OCI-LY7 (cell line): ENCODE data around the gene GNB1L. TPM values are rescaled to one million over a fixed set of nuclear protein-coding genes. Genes with fewer than 3 reads are reported as not detected.

Experiments
- BruUV-seq: library from RNA; stranded (reverse); fragments of 400-500 nt; replicated peaks from 2 replicates; lab custom pipeline; 2021; lab: Mats Ljungman, UMichigan
- CTCF ChIA-PET: fragments of 300-600 bp; sonication (Branson Sonifier 250); formaldehyde crosslinking; loops from one replicate; lab custom pipeline; 2022; ENCODE audit warnings: antibody characterized with exemption; ENCODE audit not compliant: unreplicated experiment; lab: Charles Lee
- POLR2A ChIA-PET: fragments of 300-600 bp; sonication (Branson Sonifier 250); formaldehyde crosslinking; loops from one replicate; lab custom pipeline; 2022; ENCODE audit warnings: antibody characterized with exemption; lab: Charles Lee
- DNase-seq: peaks from one replicate; pipeline ENCODE4 v3.0.0-alpha.2; 2015; ENCODE audit warnings: low spot score
- H2AFZ ChIP-seq: fragments of 200-600 bp; sonication (generic), shearing (Covaris generic); 2 replicates; pipeline ENCODE4 v1.6.1; 2014; ENCODE audit warnings: mild to moderate bottlenecking, antibody characterized with exemption, low read length, moderate library complexity
- H3K27ac ChIP-seq: fragments of 200-600 bp; sonication (generic); 2 replicates; pipeline ENCODE4 v1.5.1; 2014; ENCODE audit warnings: mixed run types, low read depth, mild to moderate bottlenecking, moderate library complexity, low read length, inconsistent platforms; ENCODE audit not compliant: poor library complexity, severe bottlenecking
- H3K36me3 ChIP-seq: fragments of 200-600 bp; sonication (generic); 2 replicates; pipeline ENCODE4 v1.6.1; 2014; ENCODE audit warnings: mild to moderate bottlenecking, antibody characterized with exemption, low read length, moderate library complexity, mixed read lengths; ENCODE audit not compliant: insufficient read depth
- H3K4me1 ChIP-seq: fragments of 200-600 bp; sonication (generic); 2 replicates; pipeline ENCODE4 v1.5.1; 2014; ENCODE audit warnings: mild to moderate bottlenecking, low read length; ENCODE audit not compliant: insufficient read depth, poor library complexity, severe bottlenecking
- H3K4me2 ChIP-seq: fragments of 200-600 bp; sonication (generic); 2 replicates; pipeline ENCODE4 v1.6.1; 2014; ENCODE audit warnings: mild to moderate bottlenecking, low read length
- H3K4me3 ChIP-seq: fragments of 200-600 bp; sonication (generic); 2 replicates; pipeline ENCODE4 v1.5.1; 2014; ENCODE audit warnings: mild to moderate bottlenecking, low read depth, low read length; ENCODE audit not compliant: poor library complexity, severe bottlenecking
- H3K79me2 ChIP-seq: fragments of 200-600 bp; sonication (generic); 2 replicates; pipeline ENCODE4 v1.6.1; 2016; ENCODE audit warnings: low read depth, mild to moderate bottlenecking, low read length, moderate library complexity, mixed read lengths; ENCODE audit not compliant: insufficient read depth
- H3K9me2 ChIP-seq: fragments of 200-600 bp; sonication (generic); 2 replicates; pipeline ENCODE4 v1.6.1; 2016; ENCODE audit warnings: mild to moderate bottlenecking, low read length, mixed read lengths; ENCODE audit not compliant: insufficient read depth
- H3K9me3 ChIP-seq: fragments of 200-600 bp; sonication (generic); 2 replicates; pipeline ENCODE4 v1.6.1; 2014; ENCODE audit warnings: mild to moderate bottlenecking, mixed run types, low read length, mixed read lengths
- H4K20me1 ChIP-seq: fragments of 200-600 bp; sonication (generic); 2 replicates; pipeline ENCODE4 v1.6.1; 2014; ENCODE audit warnings: mild to moderate bottlenecking, antibody characterized with exemption, low read length, moderate library complexity, mixed read lengths; ENCODE audit not compliant: insufficient read depth
- EZH2phosphoT487 ChIP-seq: fragments of 200-600 bp; sonication (generic); IDR thresholded peaks from 2 replicates; pipeline ENCODE4 v1.6.1; 2018; ENCODE audit warnings: low read depth, borderline replicate concordance, mild to moderate bottlenecking, mixed run types, antibody characterized with exemption, low read length, moderate library complexity, mixed read lengths
- intact Hi-C: fragments of 100-400 bp; cut with micrococcal nuclease; formaldehyde crosslinking; loops from one replicate; pipeline ENCODE4 v1.10.0; 2022; ENCODE audit not compliant: unreplicated experiment
- total RNA-seq, 2 experiments: library from RNA; depleted of rRNA in 1 of 2; stranded (reverse); fragments of >200 nt in 1 of 2; shearing (Covaris generic) in 1 of 2; gene quantifications; 2 replicates each; pipeline ENCODE4 v1.2.3, GENCODE V29; 2014 to 2022
- TF ChIP-seq, protein P1 (sequence below): fragments of 200-600 bp; sonication (generic); conservative IDR thresholded peaks from 2 replicates; pipeline ENCODE4 v1.5.1; 2014; ENCODE audit warnings: mild to moderate bottlenecking, antibody characterized with exemption, low read length, moderate library complexity, mixed read lengths

The GNB1L gene
- total RNA-seq, 2 experiments from 2014 or later: 13.1 to 26.7 TPM

GRCh38 chr22:19898831-19899567 is 44.3 kb upstream of the GNB1L start:
- peaks cover 5% of the 10 kb centered on the region; the same call in 1 of the 2 replicates for H3K79me2 ChIP-seq
- no peaks in the 10 kb centered on the region for H3K9me2 ChIP-seq
- POLR2A ChIA-PET: interaction anchor here (0.7 kb wide), 1 partner anchor 14 kb away, joined by 6 read pairs; no protein-coding TSS in a partner anchor
- intact Hi-C loops: no loop called here
- no peaks in the 10 kb centered on the region for H3K9me3 ChIP-seq
- H3K36me3 ChIP-seq: peaks cover 16% of the 10 kb centered on the region
- no peak for DNase-seq
- TF ChIP-seq, protein P1, sequence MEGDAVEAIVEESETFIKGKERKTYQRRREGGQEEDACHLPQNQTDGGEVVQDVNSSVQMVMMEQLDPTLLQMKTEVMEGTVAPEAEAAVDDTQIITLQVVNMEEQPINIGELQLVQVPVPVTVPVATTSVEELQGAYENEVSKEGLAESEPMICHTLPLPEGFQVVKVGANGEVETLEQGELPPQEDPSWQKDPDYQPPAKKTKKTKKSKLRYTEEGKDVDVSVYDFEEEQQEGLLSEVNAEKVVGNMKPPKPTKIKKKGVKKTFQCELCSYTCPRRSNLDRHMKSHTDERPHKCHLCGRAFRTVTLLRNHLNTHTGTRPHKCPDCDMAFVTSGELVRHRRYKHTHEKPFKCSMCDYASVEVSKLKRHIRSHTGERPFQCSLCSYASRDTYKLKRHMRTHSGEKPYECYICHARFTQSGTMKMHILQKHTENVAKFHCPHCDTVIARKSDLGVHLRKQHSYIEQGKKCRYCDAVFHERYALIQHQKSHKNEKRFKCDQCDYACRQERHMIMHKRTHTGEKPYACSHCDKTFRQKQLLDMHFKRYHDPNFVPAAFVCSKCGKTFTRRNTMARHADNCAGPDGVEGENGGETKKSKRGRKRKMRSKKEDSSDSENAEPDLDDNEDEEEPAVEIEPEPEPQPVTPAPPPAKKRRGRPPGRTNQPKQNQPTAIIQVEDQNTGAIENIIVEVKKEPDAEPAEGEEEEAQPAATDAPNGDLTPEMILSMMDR: no peak
- TF ChIP-seq EZH2phosphoT487: no peak
- no peaks in the 10 kb centered on the region for H4K20me1 ChIP-seq
- H3K4me1 ChIP-seq: peaks cover 44% of the 10 kb centered on the region
- BruUV-seq: no TSS peak
- H3K4me2 ChIP-seq: no peak overlapping the region
- H2AFZ ChIP-seq: no peak overlapping the region
- CTCF ChIA-PET: no interaction called here
- no peak overlapping the region for H3K27ac ChIP-seq
- no peak overlapping the region for H3K4me3 ChIP-seq

- H3K9me3 ChIP-seq: no peaks in the 10 kb centered on the region
- TF ChIP-seq, protein P1: no peak
- TF ChIP-seq EZH2phosphoT487: no peak
- peaks cover 7% of the 10 kb centered on the region; the same call in 1 of the 2 replicates for H3K79me2 ChIP-seq
- H3K4me1 ChIP-seq: peaks cover 52% of the 10 kb centered on the region
- DNase-seq: no peak
- no peak overlapping the region for H3K4me3 ChIP-seq
- ChIA-PET POLR2A (interaction anchor here (0.7 to 1.1 kb wide), 2 partner anchors 15 to 125 kb away, joined by 4 to 6 read pairs; no protein-coding TSS in a partner anchor), CTCF (no interaction called here)
- no peak overlapping the region for H2AFZ ChIP-seq
- H3K4me2 ChIP-seq: no peak overlapping the region
- no TSS peak for BruUV-seq
- H3K27ac ChIP-seq: no peak overlapping the region
- H3K9me2 ChIP-seq: no peaks in the 10 kb centered on the region
- intact Hi-C loops: no loop called here
- H4K20me1 ChIP-seq: no peaks in the 10 kb centered on the region
- H3K36me3 ChIP-seq: peaks cover 21% of the 10 kb centered on the region
Measured at GRCh38 chr22:19898145-19898544, 43.5 kb upstream of the GNB1L start.

DNA sequence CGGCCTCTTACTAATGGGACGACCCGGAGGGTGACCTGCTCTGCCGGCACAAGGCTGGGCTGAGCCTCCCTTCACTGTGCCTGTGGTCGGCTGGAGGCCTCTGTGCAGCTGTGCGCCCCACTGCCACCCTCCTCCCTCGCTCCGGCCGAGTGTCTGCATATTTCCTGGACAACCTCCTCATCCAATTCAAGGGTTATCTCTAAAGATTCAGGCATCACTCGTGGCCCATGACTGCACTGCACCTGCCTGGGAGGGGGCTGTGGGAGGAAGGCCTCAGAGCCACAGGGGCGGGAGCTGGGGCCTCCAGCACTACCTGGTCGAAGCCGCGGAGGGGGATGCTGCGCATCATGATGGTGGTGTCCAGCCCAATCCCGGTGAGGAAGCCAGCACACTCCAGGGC is 43.1 kb upstream of the GNB1L start:
- peaks cover 21% of the 10 kb centered on the region for H3K36me3 ChIP-seq
- no peaks in the 10 kb centered on the region for H3K9me3 ChIP-seq
- peaks cover 56% of the 10 kb centered on the region for H3K4me1 ChIP-seq
- no peak overlapping the region for H3K4me3 ChIP-seq
- ChIA-PET CTCF (interaction anchor here (0.8 kb wide), 1 partner anchor 124 kb away, joined by 3 read pairs; no protein-coding TSS in a partner anchor), POLR2A (interaction anchor here (1.0 to 1.8 kb wide), 3 partner anchors 11 to 125 kb away, joined by 4 to 9 read pairs (median 4); no protein-coding TSS in a partner anchor)
- TF ChIP-seq, protein P1: no peak
- TF ChIP-seq EZH2phosphoT487: no peak
- intact Hi-C loops: no loop called here
- no peak overlapping the region for H3K4me2 ChIP-seq
- H3K79me2 ChIP-seq: peaks cover 7% of the 10 kb centered on the region; the same call in 1 of the 2 replicates
- H3K9me2 ChIP-seq: no peaks in the 10 kb centered on the region
- no peak for DNase-seq
- no peak overlapping the region for H2AFZ ChIP-seq
- H4K20me1 ChIP-seq: no peaks in the 10 kb centered on the region
- no TSS peak for BruUV-seq
- no peak overlapping the region for H3K27ac ChIP-seq
